A673 (cell line): ENCODE results near the gene CACNG5. TPM values are rescaled to one million over a fixed set of nuclear protein-coding genes. Genes with fewer than 3 reads are reported as not detected.

Source experiments
- BruUV-seq: library from RNA; stranded (reverse); fragments of 400-500 nt; replicated peaks from 2 replicates; lab custom pipeline; 2021; lab: Mats Ljungman, UMichigan
- CTCF ChIA-PET: fragments of 300-600 bp; sonication (Branson Sonifier 250); formaldehyde crosslinking; loops from one replicate; lab custom pipeline; 2022; ENCODE audit warnings: antibody characterized with exemption; lab: Charles Lee
- POLR2A ChIA-PET: fragments of 300-600 bp; sonication (Branson Sonifier 250); formaldehyde crosslinking; loops from one replicate; lab custom pipeline; 2022; ENCODE audit warnings: antibody characterized with exemption; ENCODE audit not compliant: low non-redundant PET; lab: Charles Lee
- DNase-seq: peaks from one replicate; pipeline ENCODE4 v3.0.0-alpha.2; 2015; ENCODE audit warnings: low spot score
- H3K27ac ChIP-seq: fragments of 200-600 bp; sonication (generic); 2 replicates; pipeline ENCODE4 v1.5.1; 2016; ENCODE audit warnings: mixed run types, low read depth, mild to moderate bottlenecking, mixed read lengths, antibody characterized with exemption, low read length; ENCODE audit not compliant: poor library complexity, severe bottlenecking
- H3K27me3 ChIP-seq: fragments of 200-600 bp; sonication (generic); replicated peaks from 2 replicates; pipeline ENCODE4 v1.6.1; 2017; ENCODE audit warnings: mixed run types, low read depth, mild to moderate bottlenecking, mixed read lengths, antibody characterized with exemption, low read length; ENCODE audit not compliant: insufficient read depth, poor library complexity
- H3K36me3 ChIP-seq: fragments of 200-600 bp; sonication (generic); 2 replicates; pipeline ENCODE4 v1.6.1; 2016; ENCODE audit warnings: mixed run types, mild to moderate bottlenecking, mixed read lengths, antibody characterized with exemption, low read length; ENCODE audit not compliant: insufficient read depth, poor library complexity, severe bottlenecking
- H3K4me1 ChIP-seq: fragments of 200-600 bp; sonication (generic); 2 replicates; pipeline ENCODE4 v1.6.1; 2017; ENCODE audit warnings: mixed run types, mild to moderate bottlenecking, mixed read lengths, antibody characterized with exemption, low read length; ENCODE audit not compliant: insufficient read depth, poor library complexity, severe bottlenecking
- H3K4me3 ChIP-seq: fragments of 200-600 bp; sonication (generic); 2 replicates; pipeline ENCODE4 v1.5.1; 2016; ENCODE audit warnings: low read depth, mixed run types, mild to moderate bottlenecking, mixed read lengths, low read length; ENCODE audit not compliant: poor library complexity, severe bottlenecking
- H3K9me3 ChIP-seq: fragments of 200-600 bp; sonication (generic); 2 replicates; pipeline ENCODE4 v1.6.1; 2016; ENCODE audit warnings: mixed run types, low read depth, mild to moderate bottlenecking, mixed read lengths, antibody characterized with exemption, low read length; ENCODE audit not compliant: poor library complexity, severe bottlenecking
- EZH2 ChIP-seq: fragments of 200-600 bp; sonication (generic); IDR thresholded peaks from 2 replicates; pipeline ENCODE4 v1.6.1; 2017; ENCODE audit warnings: borderline replicate concordance, low read depth, mild to moderate bottlenecking, mixed read lengths, antibody characterized with exemption, low read length; ENCODE audit not compliant: poor library complexity, severe bottlenecking
- intact Hi-C: fragments of 100-400 bp; cut with micrococcal nuclease; formaldehyde crosslinking; loops from one replicate; pipeline ENCODE4 v1.10.0; 2022; ENCODE audit not compliant: unreplicated experiment
- total RNA-seq: library from RNA; stranded (reverse); gene quantifications from 2 replicates; pipeline ENCODE4 v1.2.3, GENCODE V29; 2021
- TF ChIP-seq, protein P1 (sequence below): fragments of 300-800, 200-600 bp; sonication (generic); conservative IDR thresholded peaks from 2 replicates; pipeline ENCODE4 v1.5.1; 2017; ENCODE audit warnings: low read depth, mild to moderate bottlenecking, antibody characterized with exemption, low read length, moderate library complexity, mixed read lengths

The CACNG5 gene
- total RNA-seq, 1 experiment from 2014 or later: 0.88 TPM

DNA sequence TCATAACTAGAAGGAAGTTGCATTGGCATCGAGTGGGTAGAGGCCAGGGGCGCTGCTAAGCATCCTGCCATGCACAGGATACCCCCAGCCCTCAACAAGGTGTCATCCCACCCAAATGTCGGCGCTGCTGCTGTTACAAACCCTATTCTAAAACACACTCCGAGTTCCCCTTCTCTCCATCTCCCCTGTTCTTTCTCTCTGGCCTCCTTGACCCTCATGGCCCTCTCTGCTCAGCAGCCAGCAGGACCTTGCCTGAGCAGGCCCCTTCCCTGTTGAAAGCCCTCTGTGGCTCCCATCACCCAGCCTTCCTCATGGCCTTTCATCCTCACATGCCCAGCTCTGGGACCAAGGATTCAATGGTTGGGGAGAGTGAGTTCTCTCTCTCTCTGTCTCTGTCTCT is 22.3 kb upstream of the CACNG5 start:
- Histone ChIP-seq H3K27me3 (no peaks in the 10 kb centered on the region), H3K4me3 (no peak overlapping the region), H3K27ac (no peak overlapping the region), H3K4me1 (no peaks in the 10 kb centered on the region), H3K9me3 (no peaks in the 10 kb centered on the region), H3K36me3 (no peaks in the 10 kb centered on the region)
- CTCF ChIA-PET: no interaction called here
- no peak for TF ChIP-seq EZH2
- TF ChIP-seq, protein P1, sequence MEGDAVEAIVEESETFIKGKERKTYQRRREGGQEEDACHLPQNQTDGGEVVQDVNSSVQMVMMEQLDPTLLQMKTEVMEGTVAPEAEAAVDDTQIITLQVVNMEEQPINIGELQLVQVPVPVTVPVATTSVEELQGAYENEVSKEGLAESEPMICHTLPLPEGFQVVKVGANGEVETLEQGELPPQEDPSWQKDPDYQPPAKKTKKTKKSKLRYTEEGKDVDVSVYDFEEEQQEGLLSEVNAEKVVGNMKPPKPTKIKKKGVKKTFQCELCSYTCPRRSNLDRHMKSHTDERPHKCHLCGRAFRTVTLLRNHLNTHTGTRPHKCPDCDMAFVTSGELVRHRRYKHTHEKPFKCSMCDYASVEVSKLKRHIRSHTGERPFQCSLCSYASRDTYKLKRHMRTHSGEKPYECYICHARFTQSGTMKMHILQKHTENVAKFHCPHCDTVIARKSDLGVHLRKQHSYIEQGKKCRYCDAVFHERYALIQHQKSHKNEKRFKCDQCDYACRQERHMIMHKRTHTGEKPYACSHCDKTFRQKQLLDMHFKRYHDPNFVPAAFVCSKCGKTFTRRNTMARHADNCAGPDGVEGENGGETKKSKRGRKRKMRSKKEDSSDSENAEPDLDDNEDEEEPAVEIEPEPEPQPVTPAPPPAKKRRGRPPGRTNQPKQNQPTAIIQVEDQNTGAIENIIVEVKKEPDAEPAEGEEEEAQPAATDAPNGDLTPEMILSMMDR: no peak
- intact Hi-C loops: no loop called here
- POLR2A ChIA-PET: no interaction called here
- no TSS peak for BruUV-seq
- no peak for DNase-seq

DNA sequence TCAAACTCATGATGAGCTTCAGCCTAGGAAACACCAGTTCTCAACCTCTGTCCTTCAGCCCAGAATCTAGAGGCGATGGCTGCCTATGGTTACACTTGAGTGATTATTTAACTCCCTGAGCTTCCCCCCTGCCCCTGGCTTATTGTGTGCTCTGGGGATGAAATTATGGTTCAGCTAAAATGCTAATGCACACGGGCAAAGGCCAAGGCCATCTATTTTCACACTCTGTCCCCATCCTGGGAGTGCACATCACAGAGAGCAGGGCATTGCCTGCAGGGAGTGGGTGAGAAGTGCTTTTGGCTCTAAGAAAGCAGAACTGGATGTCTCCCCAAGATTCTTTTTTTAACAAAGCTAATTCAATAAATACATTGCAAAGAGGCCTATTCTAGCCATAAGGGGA is 21.6 kb upstream of the CACNG5 start:
- H3K36me3 ChIP-seq: no peaks in the 10 kb centered on the region
- DNase-seq: no peak
- no TSS peak for BruUV-seq
- peaks cover 5% of the 10 kb centered on the region for H3K9me3 ChIP-seq
- TF ChIP-seq EZH2: no peak
- TF ChIP-seq, protein P1: no peak
- H3K4me1 ChIP-seq: no peaks in the 10 kb centered on the region
- no peak overlapping the region for H3K27ac ChIP-seq
- H3K27me3 ChIP-seq: no peaks in the 10 kb centered on the region
- intact Hi-C loops: no loop called here
- CTCF ChIA-PET: no interaction called here
- POLR2A ChIA-PET: no interaction called here
- no peak overlapping the region for H3K4me3 ChIP-seq

DNA sequence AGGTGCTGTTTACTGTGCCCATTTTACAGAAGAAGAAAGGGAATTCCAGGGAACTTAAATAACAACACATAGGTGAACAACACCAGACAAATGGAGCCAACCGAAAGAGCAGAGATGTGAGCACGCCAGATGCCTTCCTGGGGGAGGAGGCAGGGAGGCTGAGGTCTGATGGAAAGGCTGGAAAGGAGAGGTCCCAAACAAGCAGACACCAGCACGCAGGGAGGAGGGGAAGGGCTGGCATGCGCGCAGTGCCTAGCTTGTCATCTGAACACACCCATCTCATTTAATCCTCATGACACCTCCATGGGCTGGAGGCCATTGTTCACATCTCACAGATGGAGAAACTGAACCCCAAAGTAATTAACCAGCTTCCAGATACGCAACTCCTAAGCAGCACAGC is 20.9 kb upstream of the CACNG5 start:
- intact Hi-C loops: no loop called here
- no peaks in the 10 kb centered on the region for H3K4me1 ChIP-seq
- peaks cover 5% of the 10 kb centered on the region for H3K9me3 ChIP-seq
- CTCF ChIA-PET: no interaction called here
- DNase-seq: no peak
- H3K27me3 ChIP-seq: no peaks in the 10 kb centered on the region
- TF ChIP-seq, protein P1: no peak
- no peak for TF ChIP-seq EZH2
- no peak overlapping the region for H3K4me3 ChIP-seq
- no peaks in the 10 kb centered on the region for H3K36me3 ChIP-seq
- POLR2A ChIA-PET: no interaction called here
- H3K27ac ChIP-seq: no peak overlapping the region
- no TSS peak for BruUV-seq
